ENCODE data around the gene SLAMF1.

GRCh38 chr1:160580221-160580812 lies 66.5 kb downstream of the SLAMF1 start:
- TF ChIP-seq POLR2A (IDR thresholded peaks at IDR 0.05) (no peak), POLR2AphosphoS5 (IDR thresholded peaks at IDR 0.05; ENCODE audit: insufficient read depth in 1 of 2, low read depth in 1 of 2) (no peak)

All from vagina (tissue), 2 donors.